HG03457 (cell line): ENCODE data around the gene MTUS2.

Experiments
- ATAC-seq: cut with Tn5 transposase; IDR thresholded peaks from one replicate; pipeline ENCODE4 v1.9.1; 2021; ENCODE audit warnings: moderate number of reproducible peaks; ENCODE audit not compliant: unreplicated experiment

MTUS2 gene

DNA sequence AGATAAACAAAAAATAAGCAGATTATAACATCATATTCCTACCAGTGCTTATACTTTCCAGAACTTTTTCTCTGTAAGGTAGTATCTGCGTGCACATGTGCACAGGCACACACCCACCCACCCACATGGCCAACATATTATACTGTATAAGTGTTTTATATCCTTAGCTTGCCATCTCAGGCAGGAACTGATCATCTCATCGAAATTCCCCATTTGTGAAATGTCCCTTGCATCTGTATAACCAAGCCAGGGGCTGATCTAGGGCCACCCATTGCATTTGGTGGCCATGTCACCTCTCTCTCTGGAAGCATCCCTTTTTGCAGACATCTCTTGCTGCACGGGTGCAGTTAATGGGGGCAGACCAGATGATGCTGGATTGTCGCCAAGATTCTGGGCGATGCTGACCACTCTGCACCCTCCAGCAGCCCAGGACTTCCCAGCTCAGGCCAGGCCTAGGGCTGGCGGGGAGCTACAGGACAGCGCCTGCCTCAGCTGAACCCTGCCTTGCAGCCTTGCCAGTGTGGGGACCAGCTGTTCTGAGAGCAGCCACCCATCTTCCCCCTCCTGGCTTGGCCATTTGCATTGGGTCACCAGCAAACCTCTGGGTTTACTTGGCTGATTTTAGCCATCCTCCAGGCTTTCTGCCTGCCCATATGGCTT, 679.5 kb downstream of the MTUS2 start:
- no peak for ATAC-seq

DNA sequence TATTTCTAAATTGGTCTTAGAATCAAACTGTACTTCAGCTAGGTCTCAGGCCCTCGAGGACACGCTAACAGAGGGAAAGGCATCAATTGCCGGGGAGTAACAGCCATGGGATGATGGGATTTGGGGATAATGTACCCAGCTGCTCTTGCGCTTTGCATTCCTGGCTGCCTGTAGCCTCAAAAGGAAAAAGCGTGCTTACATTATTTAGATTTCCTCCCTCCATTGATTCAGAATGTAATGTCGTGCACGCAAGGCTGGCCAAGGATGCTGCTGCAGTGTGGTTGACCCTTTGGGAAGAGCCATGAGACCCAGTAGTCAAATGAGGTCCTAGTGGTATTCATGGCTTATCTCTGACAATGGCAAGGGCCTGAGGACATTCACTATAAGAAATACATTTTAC, 680.2 kb downstream of the MTUS2 start:
- ATAC-seq: no peak

GRCh38 chr13:29501674-29502073, 681.5 kb downstream of the MTUS2 start:
- no peak for ATAC-seq

DNA sequence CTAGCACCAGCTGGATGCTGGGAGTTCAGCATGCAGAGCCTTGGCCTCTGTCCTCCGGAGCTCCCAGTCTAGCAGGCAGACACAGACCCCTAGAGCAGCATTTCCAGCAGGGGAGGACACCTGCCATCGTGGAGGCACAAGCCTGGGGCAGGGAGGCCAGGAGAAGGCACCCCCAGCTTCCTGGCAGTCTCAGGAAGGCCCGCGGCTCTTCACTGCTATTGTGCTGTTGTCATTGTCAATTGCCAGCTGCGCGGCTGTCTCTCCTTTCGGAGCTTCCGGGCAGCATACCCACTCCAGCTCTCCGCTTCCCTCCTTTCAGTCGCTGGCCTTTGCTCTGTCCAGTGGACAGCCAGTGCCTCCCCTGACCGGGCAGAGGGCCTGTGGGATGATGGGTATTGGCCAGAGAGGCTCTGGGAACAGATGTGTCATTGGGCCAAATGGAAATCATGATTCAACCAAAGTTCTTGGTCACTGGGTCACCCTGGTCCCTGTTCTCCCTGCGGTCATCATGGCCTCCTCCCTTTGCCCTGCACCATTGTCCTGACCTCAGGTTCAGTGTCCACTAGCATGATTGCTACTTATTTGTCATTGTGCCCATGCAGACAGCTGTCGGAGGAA, 682.4 kb downstream of the MTUS2 start:
- no peak for ATAC-seq

GRCh38 chr13:29503041-29503837, 683.1 kb downstream of the MTUS2 start:
- no peak for ATAC-seq

- no peak for ATAC-seq
Observed at GRCh38 chr13:29504691-29505090, 684.6 kb downstream of the MTUS2 start.

DNA sequence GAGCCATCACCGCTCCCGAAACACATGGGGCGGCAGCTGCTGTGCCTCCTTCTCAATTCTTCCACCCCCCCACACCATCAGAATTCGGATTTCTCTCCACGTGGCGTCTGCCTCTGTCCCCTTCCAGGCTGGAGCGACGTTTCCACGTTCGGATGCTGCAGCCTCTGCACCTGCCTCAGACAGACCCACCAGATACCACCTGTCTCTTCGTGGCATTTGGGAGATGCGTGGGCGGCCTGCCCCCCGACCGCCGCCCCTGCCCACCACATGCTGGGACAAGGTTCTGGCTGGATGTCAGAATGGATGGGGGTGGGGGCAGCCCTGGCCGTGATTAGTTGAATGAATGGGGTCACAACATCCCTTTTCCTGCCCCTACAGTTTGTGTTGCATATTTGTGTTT, 685.4 kb downstream of the MTUS2 start:
- no peak for ATAC-seq

GRCh38 chr13:29505950-29506349, 685.8 kb downstream of the MTUS2 start:
- ATAC-seq: no peak

DNA sequence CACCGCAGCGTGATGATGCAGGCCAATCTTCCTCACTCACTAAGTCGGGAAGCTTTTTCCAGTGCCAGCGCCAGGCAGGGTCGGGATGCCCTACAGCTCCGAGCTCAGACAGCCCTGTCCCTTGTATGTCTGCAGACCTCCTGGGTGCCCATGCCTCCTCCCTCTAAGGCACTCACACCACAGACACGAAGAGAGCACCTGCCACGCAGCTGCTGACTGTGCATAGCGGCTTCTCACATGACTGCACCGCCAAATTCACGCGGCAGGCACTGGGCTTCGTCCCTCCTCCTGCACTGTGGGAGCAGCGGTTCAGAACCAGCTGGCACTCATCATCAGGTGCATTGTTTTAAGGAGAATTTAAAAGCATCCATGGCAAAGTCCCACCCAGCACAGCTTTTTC, 687.2 kb downstream of the MTUS2 start:
- no peak for ATAC-seq

DNA sequence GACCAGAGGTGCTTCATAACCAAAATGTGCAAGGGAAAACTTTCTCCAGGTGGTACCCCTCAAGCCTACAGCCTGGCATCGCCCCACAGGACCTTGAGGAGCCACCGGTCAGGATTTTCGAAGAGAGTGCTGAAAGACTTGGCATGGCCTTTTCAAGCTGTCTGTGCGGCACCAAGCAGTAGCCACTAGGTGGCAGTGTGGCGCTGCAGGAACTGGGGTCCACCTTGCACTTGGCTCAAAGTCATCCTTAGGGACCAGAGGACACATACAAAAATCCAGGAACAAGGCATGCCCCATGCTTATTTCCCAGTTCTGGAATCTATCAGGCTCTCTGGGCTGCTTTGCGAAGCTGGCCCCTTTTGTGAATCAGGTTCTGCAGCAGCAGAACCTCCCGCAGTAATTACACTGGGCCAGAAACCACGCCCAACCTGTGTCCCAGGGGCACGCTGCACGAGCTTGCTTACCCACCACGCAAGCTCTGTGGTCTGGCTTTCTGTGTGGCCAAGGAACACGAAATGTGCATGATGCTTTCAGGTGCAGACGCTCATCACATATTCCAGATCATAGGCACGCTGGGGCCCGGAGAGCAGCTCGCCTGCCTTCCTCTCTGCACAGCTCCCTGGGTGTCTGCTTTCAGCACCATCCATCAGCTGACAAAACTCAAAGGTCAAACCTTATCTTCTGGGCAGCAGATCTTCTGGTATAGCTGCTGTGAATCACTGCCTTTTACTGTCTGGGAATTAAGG, 688.2 kb downstream of the MTUS2 start:
- no peak for ATAC-seq

DNA sequence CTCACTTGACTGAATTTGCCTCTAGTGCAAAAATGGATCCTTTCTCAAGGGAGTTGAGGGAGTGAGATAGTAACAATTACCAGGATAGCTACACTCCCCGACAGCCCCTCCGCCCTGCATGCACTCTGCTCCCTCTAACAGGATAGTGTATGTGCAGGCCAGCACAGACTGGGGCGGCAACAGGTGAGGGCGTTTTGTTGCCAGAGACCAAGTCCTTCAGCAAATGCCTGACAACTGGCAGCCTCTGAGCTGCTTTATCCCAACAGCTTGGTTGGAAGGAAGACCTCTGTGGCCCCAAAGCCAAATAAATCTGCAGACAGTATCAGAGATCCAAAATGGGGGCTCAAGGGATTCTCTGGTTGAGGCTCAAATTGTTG, 688.7 kb downstream of the MTUS2 start:
- no peak for ATAC-seq

GRCh38 chr13:29509999-29510589, 690.0 kb downstream of the MTUS2 start:
- ATAC-seq: no peak

GRCh38 chr13:29510651-29511084, 690.5 kb downstream of the MTUS2 start:
- ATAC-seq: no peak

GRCh38 chr13:29511106-29511796, 691.1 kb downstream of the MTUS2 start:
- ATAC-seq: no peak

DNA sequence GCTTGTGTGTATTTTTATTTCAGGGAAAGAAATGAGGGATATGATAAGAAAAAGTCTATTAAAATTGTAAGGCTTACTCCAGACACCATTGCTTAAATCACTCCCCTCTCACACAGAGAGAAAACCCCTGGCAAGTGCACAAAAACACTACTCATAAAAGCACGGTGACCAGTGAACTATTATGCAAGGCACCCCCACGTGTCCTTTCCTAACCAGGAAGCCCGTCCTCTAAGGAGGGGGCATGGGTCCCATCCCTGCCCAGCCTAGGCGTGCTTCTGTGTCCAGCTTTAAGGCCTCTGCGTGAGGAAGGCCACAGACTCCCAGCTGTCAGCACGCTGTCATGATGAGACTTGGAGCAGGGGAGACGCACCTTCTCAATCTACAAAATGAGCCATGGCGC, 691.8 kb downstream of the MTUS2 start:
- no peak for ATAC-seq

DNA sequence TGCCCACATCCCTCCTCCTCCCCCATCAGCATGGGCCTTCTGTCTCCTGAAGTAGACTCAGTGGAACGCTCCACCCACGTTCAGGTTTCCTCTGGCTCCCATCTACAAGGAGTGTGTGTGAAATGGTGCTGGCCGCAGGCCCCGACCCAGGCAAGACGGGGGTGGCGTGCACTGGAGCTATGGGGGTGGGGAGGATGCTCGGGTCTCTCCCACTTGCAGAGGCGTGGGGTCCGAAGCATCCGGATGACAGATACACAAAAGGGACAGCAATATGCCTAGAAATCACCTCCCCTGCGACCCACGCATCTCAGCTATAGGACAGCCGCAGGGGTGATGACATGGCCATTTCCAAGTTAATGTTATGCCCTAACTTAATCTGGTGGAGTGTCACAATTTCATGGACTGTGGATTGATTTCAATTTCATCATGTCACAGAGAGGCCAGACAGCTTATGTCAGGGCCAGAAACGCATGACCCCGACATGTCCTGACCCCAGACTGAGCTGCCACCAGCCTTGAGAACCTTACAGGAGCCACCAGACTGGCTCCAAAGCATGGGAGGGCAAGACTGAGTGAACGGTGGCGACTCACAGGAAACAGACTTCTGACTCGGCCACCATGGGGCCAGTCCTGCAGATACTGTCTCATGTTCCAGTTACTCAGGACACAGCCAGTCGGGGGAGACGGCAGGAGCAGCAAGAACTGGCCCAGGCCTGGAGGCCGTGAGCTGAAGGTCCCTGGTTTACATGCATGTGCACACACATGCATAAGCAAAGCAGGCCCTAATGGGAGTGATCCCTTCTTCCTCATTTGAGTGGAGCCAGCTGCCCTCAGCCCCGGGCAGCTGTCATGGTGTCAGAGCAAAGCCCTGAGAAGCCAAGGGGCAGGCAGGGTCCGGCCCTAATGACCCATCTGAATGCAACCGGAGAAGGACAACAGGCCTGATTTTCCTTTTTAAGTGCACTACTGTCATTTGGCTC, 693.2 kb downstream of the MTUS2 start:
- ATAC-seq: no peak

- no peak for ATAC-seq
Observed at GRCh38 chr13:29513981-29514719, 694.0 kb downstream of the MTUS2 start.

DNA sequence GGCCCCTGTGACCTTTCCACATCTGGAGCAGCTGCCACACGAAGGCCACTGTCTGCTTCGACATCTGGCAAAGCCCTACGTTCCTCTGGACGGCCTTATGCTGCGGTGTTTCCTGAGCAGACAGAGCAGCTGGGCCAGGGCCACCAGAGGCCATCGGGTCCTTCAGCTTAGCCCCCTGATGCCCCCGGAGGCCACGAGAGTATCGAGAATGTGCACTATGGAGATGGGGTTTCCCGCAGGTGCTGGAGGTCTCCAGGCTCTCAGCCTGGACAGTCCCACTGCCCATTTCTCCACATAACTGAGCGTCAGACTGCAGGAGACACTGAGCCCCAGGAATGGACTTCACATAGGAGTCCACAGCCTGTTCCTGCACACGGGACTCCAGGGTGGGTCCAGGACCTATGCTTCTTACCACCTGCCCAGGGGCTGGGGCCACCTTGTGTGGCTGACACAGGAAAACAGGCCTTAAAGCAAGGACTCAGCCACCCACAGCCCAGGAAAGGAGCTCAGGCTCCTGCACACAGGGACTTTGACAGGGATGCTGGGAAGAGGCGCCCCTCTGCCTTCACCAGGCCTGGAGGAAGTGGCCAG, 694.7 kb downstream of the MTUS2 start:
- no peak for ATAC-seq
